Kidney epithelial cell (primary cell): ENCODE data around the gene FTSJ3. TPM values are rescaled to one million over a fixed set of nuclear protein-coding genes. Genes with fewer than 3 reads are reported as not detected.

Source experiments
- DNase-seq: peaks from one replicate; pipeline ENCODE4 v3.0.0-alpha.2; 2010; ENCODE audit warnings: low read depth
- H3K27me3 ChIP-seq: 2 replicates; pipeline ENCODE4 v1.6.0; 2011; ENCODE audit warnings: low read length; ENCODE audit not compliant: control insufficient read depth, insufficient read depth
- H3K36me3 ChIP-seq: 2 replicates; pipeline ENCODE4 v1.5.1; 2011; ENCODE audit warnings: low read length; ENCODE audit not compliant: control insufficient read depth, insufficient read depth
- H3K4me3 ChIP-seq: 2 replicates; pipeline ENCODE4 v1.5.1; 2011; ENCODE audit warnings: low read depth, mild to moderate bottlenecking, control low read depth, low read length
- total RNA-seq: library from RNA; depleted of rRNA; stranded (reverse); fragments of >200 nt; gene quantifications from 2 replicates; pipeline ENCODE4 v1.2.3, GENCODE V29; 2015
- TF ChIP-seq, protein P1 (sequence below): IDR thresholded peaks from 2 replicates; pipeline ENCODE4 v1.5.1; 2011; ENCODE audit warnings: mild to moderate bottlenecking, moderate library complexity, low read length, control low read depth, inconsistent platforms; ENCODE audit not compliant: insufficient read depth, poor library complexity, severe bottlenecking

The FTSJ3 gene
- total RNA-seq, 1 donor from 2014 or later: 52.1 TPM

DNA sequence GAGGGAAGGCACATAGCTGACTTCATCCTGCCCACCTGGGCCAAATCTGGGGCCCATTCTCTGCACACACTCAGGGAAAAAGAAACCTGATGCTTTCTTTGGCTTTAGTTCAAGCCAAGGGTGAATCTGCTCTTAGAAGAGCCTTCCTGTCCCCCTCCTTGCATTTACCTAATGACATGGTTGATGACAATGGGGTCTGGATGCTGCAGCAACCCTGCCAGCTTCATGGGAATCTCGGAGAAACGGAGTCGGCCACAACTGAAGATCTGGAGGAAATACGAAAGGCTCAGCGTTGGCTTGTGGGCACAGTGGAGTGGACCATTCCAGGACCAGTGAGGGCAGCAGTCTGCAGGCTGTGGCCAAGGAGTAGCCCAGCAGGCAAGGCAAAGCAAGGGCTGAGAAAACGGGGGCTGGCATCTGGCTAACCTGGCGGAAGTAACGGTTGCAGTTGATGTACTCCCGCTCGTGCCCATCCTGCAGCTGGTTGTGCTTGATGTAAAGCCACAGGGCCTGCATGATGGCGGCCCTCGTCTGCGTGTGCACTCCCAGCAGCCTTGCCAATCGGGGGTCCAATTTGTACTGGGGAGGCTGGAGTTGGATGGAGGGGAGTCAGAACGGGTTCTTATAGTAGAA lies 6.4 kb upstream of the FTSJ3 start:
- TF ChIP-seq, protein P1, sequence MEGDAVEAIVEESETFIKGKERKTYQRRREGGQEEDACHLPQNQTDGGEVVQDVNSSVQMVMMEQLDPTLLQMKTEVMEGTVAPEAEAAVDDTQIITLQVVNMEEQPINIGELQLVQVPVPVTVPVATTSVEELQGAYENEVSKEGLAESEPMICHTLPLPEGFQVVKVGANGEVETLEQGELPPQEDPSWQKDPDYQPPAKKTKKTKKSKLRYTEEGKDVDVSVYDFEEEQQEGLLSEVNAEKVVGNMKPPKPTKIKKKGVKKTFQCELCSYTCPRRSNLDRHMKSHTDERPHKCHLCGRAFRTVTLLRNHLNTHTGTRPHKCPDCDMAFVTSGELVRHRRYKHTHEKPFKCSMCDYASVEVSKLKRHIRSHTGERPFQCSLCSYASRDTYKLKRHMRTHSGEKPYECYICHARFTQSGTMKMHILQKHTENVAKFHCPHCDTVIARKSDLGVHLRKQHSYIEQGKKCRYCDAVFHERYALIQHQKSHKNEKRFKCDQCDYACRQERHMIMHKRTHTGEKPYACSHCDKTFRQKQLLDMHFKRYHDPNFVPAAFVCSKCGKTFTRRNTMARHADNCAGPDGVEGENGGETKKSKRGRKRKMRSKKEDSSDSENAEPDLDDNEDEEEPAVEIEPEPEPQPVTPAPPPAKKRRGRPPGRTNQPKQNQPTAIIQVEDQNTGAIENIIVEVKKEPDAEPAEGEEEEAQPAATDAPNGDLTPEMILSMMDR: no peak
- Histone ChIP-seq H3K4me3 (no peak overlapping the region), H3K36me3 (peaks cover 7% of the 10 kb centered on the region), H3K27me3 (no peaks in the 10 kb centered on the region)
- no peak for DNase-seq

DNA sequence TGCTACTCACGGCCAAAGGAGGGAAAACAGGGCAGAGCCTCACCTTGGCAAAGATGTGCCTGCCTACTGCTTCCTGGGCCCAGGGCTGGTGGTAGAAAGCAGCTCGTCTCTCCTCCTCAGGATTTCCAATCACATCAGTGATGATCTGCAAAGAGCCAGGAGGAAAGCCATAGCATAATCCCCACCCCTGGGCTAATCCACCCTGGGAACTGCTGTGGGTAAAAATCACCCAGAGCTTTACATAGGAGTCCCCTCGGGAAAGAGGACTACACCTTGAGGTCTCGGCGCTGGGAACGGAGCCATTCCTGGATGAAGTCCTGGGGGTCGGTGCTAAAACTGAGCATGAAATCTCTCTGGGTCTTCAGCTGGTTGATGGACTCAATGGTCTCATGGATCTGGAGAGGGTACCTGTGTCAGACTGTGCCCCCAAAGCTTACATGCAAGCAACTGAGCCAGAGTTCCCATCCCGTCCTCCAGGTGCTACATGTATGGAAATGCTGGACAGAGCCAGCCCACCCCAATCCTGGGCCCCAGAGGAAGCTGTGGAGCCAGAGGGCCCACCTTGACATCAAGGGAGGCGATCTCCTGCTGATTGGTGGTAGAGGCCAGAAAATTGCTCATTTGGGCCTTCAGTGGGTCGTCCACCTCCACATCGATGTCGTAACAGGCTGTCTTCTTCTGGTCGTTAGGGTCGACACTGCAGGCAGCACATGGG lies 5.7 kb upstream of the FTSJ3 start:
- Histone ChIP-seq H3K27me3 (no peaks in the 10 kb centered on the region), H3K4me3 (no peak overlapping the region), H3K36me3 (peaks cover 7% of the 10 kb centered on the region)
- DNase-seq: no peak
- TF ChIP-seq, protein P1: no peak

DNA sequence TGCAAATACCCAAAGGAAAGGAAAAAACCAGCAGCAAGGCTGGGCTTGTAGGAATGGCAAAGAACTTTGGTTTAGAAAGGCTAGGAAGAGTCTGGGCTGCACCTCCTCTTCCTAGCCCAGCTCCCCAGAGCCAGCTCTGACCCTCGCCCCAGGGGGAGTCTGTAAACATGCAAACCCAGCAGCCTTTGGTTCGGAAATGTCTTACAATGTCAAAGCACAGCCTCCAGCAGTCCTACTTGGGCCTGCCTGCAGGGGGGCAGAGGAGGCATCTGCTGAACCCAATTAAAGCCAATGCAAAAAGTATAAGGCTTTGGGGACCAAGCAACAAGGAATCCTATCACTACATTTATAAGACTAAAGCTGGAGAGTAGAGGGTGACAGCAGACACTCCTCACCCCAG lies 5.0 kb upstream of the FTSJ3 start:
- no peak overlapping the region for H3K4me3 ChIP-seq
- H3K27me3 ChIP-seq: no peaks in the 10 kb centered on the region
- peaks cover 7% of the 10 kb centered on the region for H3K36me3 ChIP-seq
- TF ChIP-seq, protein P1: no peak
- no peak for DNase-seq

DNA sequence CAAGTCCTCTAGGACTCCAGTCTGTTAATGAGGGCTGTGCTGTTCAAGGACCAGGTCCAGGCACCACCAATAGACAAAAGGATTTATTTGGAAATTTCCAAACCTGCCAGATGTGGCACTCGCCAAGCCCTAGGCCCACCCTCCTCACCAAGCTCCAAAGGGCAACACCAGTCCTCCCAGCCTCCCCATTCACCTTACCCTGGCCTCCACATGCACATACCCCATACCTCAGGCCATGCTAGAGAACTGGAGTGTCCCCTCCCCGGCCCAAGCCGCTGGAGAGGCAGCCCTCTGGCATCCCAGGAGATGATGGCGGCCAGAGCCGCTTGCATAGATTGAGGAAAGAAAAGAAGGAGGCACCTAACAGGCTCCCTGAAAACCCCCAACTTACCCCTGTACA lies 4.6 kb upstream of the FTSJ3 start:
- Histone ChIP-seq H3K36me3 (peaks cover 7% of the 10 kb centered on the region), H3K4me3 (no peak overlapping the region), H3K27me3 (no peaks in the 10 kb centered on the region)
- no peak for DNase-seq
- TF ChIP-seq, protein P1: no peak

DNA sequence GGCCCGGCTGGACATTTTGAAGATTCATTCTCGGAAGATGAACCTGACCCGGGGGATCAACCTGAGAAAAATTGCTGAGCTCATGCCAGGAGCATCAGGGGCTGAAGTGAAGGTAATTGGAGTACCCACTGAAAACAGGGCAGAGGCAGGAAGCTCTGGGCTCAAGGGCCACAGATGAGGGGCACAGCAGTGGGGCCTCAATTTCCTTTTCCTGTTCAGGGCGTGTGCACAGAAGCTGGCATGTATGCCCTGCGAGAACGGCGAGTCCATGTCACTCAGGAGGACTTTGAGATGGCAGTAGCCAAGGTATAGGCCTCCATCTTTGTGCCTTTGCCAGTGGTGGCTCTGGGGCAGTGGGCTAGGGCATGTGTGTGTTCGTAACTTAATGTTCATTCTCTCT lies 4.0 kb upstream of the FTSJ3 start:
- Histone ChIP-seq H3K4me3 (no peak overlapping the region), H3K27me3 (no peaks in the 10 kb centered on the region), H3K36me3 (peaks cover 7% of the 10 kb centered on the region)
- DNase-seq: no peak
- TF ChIP-seq, protein P1: no peak

DNA sequence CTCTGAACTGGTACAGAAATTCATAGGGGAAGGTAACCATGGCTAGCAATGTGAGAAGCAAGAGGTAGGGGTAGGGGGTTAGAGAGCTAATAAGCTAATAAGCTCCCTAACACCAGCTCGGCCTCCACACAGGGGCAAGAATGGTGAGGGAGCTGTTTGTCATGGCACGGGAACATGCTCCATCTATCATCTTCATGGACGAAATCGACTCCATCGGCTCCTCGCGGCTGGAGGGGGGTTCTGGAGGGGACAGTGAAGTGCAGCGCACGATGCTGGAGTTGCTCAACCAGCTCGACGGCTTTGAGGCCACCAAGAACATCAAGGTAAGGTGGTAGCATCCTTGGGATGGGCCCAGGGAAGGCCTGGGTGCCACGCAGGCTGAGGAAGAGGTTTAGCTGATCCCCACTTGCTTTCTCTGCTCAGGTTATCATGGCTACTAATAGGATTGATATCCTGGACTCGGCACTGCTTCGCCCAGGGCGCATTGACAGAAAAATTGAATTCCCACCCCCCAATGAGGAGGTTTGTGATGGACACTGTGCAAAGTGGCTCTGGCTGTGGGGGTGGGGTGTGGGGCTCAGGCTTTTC lies 3.5 kb upstream of the FTSJ3 start:
- TF ChIP-seq, protein P1: no peak
- no peaks in the 10 kb centered on the region for H3K27me3 ChIP-seq
- H3K4me3 ChIP-seq: no peak overlapping the region
- peaks cover 7% of the 10 kb centered on the region for H3K36me3 ChIP-seq
- no peak for DNase-seq
